Kidney capillary endothelial cell (primary cell): ENCODE results near the gene ZNF747.
"Not testable (repeated sequence)": the region's sequence is repeated elsewhere in the genome, so short reads cannot be mapped to it uniquely, and the experiment has no call there.

Source experiments
- DNase-seq: peaks from one replicate; pipeline ENCODE4 v3.0.0-alpha.2; 2018; ENCODE audit warnings: low spot score

ZNF747 gene

GRCh38 chr16:30533748-30534367 lies 800 bp downstream of the ZNF747 start:
- no peak for DNase-seq

- no peak for DNase-seq
Measured at GRCh38 chr16:30533146-30533522, 1.5 kb downstream of the ZNF747 start.

- no peak for DNase-seq
Measured at GRCh38 chr16:30532285-30533145, 2.1 kb downstream of the ZNF747 start.

- no peak for DNase-seq
Measured at GRCh38 chr16:30530163-30531037, 4.3 kb downstream of the ZNF747 start.

GRCh38 chr16:30528799-30529457 lies 5.7 kb downstream of the ZNF747 start:
- DNase-seq, result no peak

GRCh38 chr16:30527635-30528178 lies 7.0 kb downstream of the ZNF747 start:
- DNase-seq, result no peak

- DNase-seq, result peak; percentile 94
Measured at GRCh38 chr16:30526823-30527634, 7.6 kb downstream of the ZNF747 start.

GRCh38 chr16:30526137-30526822 lies 8.4 kb downstream of the ZNF747 start, which contains the start of gene ZNF768:
TSS of gene ZNF768 (minus strand) at chr16:30526566. CDS start at chr16:30526413, 153 bp downstream.
- no peak for DNase-seq

GRCh38 chr16:30525844-30526136 lies 8.9 kb downstream of the ZNF747 start:
- DNase-seq, result no peak

GRCh38 chr16:30524575-30525568 lies 9.8 kb downstream of the ZNF747 start:
- DNase-seq, result no peak

GRCh38 chr16:30523768-30524574 lies 10.7 kb downstream of the ZNF747 start:
- DNase-seq, result no peak

- DNase-seq, result not testable (repeated sequence)
Measured at GRCh38 chr16:30522702-30523463, 11.8 kb downstream of the ZNF747 start.

- no peak for DNase-seq
Measured at GRCh38 chr16:30521873-30522641, 12.6 kb downstream of the ZNF747 start.

- no peak for DNase-seq
Measured at GRCh38 chr16:30521476-30521872, 13.2 kb downstream of the ZNF747 start.

GRCh38 chr16:30519120-30520049 lies 15.3 kb downstream of the ZNF747 start:
- DNase-seq, result no peak

- DNase-seq, result no peak
Measured at GRCh38 chr16:30518552-30518951, 16.1 kb downstream of the ZNF747 start.
